Hepatocyte (in vitro differentiated cells): ENCODE results near the gene GRIK4. TPM values are rescaled to one million over a fixed set of nuclear protein-coding genes. Genes with fewer than 3 reads are reported as not detected.

Source experiments
- DNase-seq: peaks from one replicate; pipeline ENCODE4 v3.0.0-alpha.2; 2016; ENCODE audit warnings: low spot score
- H2AFZ ChIP-seq: fragments of 200-600 bp; sonication (generic); 2 replicates; pipeline ENCODE4 v1.6.0; 2016; ENCODE audit warnings: antibody characterized with exemption, mild to moderate bottlenecking
- H3K27ac ChIP-seq: fragments of 200-600 bp; sonication (generic); 2 replicates; pipeline ENCODE4 v1.5.1; 2016; ENCODE audit warnings: mild to moderate bottlenecking
- H3K27me3 ChIP-seq: fragments of 200-600 bp; sonication (generic); 2 replicates; pipeline ENCODE4 v1.6.1; 2016
- H3K36me3 ChIP-seq: fragments of 200-600 bp; sonication (generic); replicated peaks from 2 replicates; pipeline ENCODE4 v1.5.1; 2016; ENCODE audit warnings: low read depth; ENCODE audit not compliant: insufficient read depth
- H3K4me1 ChIP-seq: fragments of 200-600 bp; sonication (generic); 2 replicates; pipeline ENCODE4 v1.5.1; 2016; ENCODE audit warnings: mild to moderate bottlenecking, moderate library complexity; ENCODE audit not compliant: insufficient read depth
- H3K4me2 ChIP-seq: fragments of 200-600 bp; sonication (generic); 2 replicates; pipeline ENCODE4 v1.6.0; 2016
- H3K4me3 ChIP-seq: fragments of 200-600 bp; sonication (generic); 2 replicates; pipeline ENCODE4 v1.5.1; 2016; ENCODE audit warnings: mild to moderate bottlenecking
- H3K79me2 ChIP-seq: fragments of 200-600 bp; sonication (generic); 2 replicates; pipeline ENCODE4 v1.6.0; 2017; ENCODE audit warnings: mild to moderate bottlenecking
- H3K9me2 ChIP-seq: fragments of 200-600 bp; sonication (generic); replicated peaks from 2 replicates; pipeline ENCODE4 v1.6.0; 2017; ENCODE audit warnings: mild to moderate bottlenecking; ENCODE audit not compliant: insufficient read depth
- H3K9me3 ChIP-seq: fragments of 200-600 bp; sonication (generic); 2 replicates; pipeline ENCODE4 v1.5.1; 2016; ENCODE audit warnings: low read depth, mild to moderate bottlenecking
- H4K20me1 ChIP-seq: fragments of 200-600 bp; sonication (generic); 2 replicates; pipeline ENCODE4 v1.6.0; 2016; ENCODE audit warnings: mild to moderate bottlenecking; ENCODE audit not compliant: insufficient read depth, poor library complexity, severe bottlenecking
- CTCF ChIP-seq: fragments of 200-600 bp; sonication (generic); IDR thresholded peaks from 2 replicates; pipeline ENCODE4 v1.5.1; 2016; ENCODE audit warnings: antibody characterized with exemption, mild to moderate bottlenecking; ENCODE audit not compliant: poor library complexity
- EZH2 ChIP-seq: fragments of 200-600 bp; sonication (generic); IDR thresholded peaks from 2 replicates; pipeline ENCODE4 v1.6.1; 2016; ENCODE audit warnings: antibody characterized with exemption, mild to moderate bottlenecking, borderline replicate concordance
- EZH2phosphoT487 ChIP-seq: fragments of 200-600 bp; sonication (generic); IDR thresholded peaks from one replicate; pipeline ENCODE4 v1.6.1; 2018; ENCODE audit warnings: antibody characterized with exemption, mild to moderate bottlenecking, low read depth, moderate library complexity; ENCODE audit not compliant: unreplicated experiment, severe bottlenecking
- WGBS: methylation state at CpG from one replicate; pipeline ENCODE4 v1.1.6; 2016; ENCODE audit warnings: low lambda C conversion rate; ENCODE audit errors: missing lambda C conversion rate; 5-methylcytosine and 5-hydroxymethylcytosine counted together
- polyA plus RNA-seq: library from polyadenylated mRNA; unstranded; fragments of >200 nt; fragmentation: Nextera tagmentation; extraction: Ambion mirVana; gene quantifications from 2 replicates; pipeline ENCODE4 v1.2.1, GENCODE V29; 2016
- total RNA-seq: library from RNA; depleted of rRNA; stranded (reverse); fragments of >200 nt; gene quantifications from 2 replicates; pipeline ENCODE4 v1.2.3, GENCODE V29; 2014

GRIK4 gene
- total and polyA plus RNA-seq, 2 experiments from 2014 or later: 1.5 to 2.3 TPM

DNA sequence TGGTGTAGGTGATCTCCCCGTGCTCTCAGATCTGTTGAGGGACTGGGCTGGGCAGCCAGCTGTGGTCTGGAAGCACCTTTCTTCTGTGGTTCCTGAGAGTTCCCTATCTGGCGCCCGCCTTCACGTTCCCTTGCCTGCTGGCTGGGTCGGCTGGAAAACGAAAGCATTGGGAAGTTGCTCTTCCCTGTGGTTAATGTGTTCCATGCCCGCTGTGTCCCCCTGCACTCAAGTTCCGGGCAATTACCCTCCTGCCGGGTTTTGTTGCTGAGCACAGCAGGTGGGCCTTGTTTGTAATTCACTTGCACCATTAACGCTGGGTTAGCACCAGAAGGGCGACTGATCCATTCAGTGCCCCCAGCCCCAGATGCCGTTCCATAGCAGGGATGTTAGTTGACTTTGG, 134.1 kb downstream of the GRIK4 start:
- Histone ChIP-seq H3K4me2 (peak overlapping the region; percentile 44), H3K4me3 (no peak overlapping the region), H3K36me3 (no peaks in the 10 kb centered on the region), H3K27me3 (peaks cover 28% of the 10 kb centered on the region), H4K20me1 (no peaks in the 10 kb centered on the region), H3K9me3 (no peaks in the 10 kb centered on the region), H3K79me2 (no peaks in the 10 kb centered on the region), H3K4me1 (no peaks in the 10 kb centered on the region), H3K9me2 (no peaks in the 10 kb centered on the region), H3K27ac (no peak overlapping the region), H2AFZ (no peak overlapping the region)
- TF ChIP-seq CTCF (no peak), EZH2 (no peak), EZH2phosphoT487 (no peak)
- DNase-seq: no peak
- WGBS: 24% methylated on average over 12 of the region's 12 CpGs

- DNase-seq: no peak
- H3K4me2 ChIP-seq: no peak overlapping the region
- H3K4me3 ChIP-seq: no peak overlapping the region
- TF ChIP-seq EZH2phosphoT487 (no peak), EZH2 (no peak), CTCF (no peak)
- H3K4me1 ChIP-seq: no peaks in the 10 kb centered on the region
- H2AFZ ChIP-seq: no peak overlapping the region
- H3K79me2 ChIP-seq: no peaks in the 10 kb centered on the region
- no peaks in the 10 kb centered on the region for H3K9me3 ChIP-seq
- no peaks in the 10 kb centered on the region for H3K36me3 ChIP-seq
- peaks cover 28% of the 10 kb centered on the region for H3K27me3 ChIP-seq
- no peak overlapping the region for H3K27ac ChIP-seq
- 60% methylated on average over 3 of the region's 3 CpGs for WGBS
- H4K20me1 ChIP-seq: no peaks in the 10 kb centered on the region
- H3K9me2 ChIP-seq: no peaks in the 10 kb centered on the region
Measured at GRCh38 chr11:120646206-120646605, 134.7 kb downstream of the GRIK4 start.

DNA sequence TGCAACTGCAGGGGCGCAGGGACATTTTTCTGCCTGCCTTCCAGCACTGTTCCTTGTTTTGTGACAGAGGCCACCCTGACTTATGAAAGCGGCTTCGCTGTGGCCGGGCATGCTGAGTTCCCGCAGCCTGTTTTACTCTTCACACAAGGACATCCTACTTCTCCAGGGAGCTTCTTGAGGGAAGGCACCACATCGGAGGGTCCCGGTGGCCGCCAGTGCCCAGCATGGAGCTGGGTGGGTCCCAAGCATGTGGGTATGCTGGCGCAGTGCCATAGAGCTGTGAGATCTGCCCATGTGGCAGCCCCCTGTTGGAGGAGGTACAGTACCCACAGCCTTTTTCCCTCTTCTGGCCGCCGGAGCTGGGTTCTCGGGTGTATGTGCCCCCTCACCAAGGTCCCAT, 136.1 kb downstream of the GRIK4 start:
- H4K20me1 ChIP-seq: no peaks in the 10 kb centered on the region
- no peak for DNase-seq
- TF ChIP-seq EZH2phosphoT487: no peak
- no peak for TF ChIP-seq EZH2
- no peak for TF ChIP-seq CTCF
- 94% methylated on average over 12 of the region's 12 CpGs for WGBS
- H3K79me2 ChIP-seq: no peaks in the 10 kb centered on the region
- no peak overlapping the region for H3K4me3 ChIP-seq
- no peak overlapping the region for H2AFZ ChIP-seq
- no peak overlapping the region for H3K27ac ChIP-seq
- no peak overlapping the region for H3K4me2 ChIP-seq
- peaks cover 28% of the 10 kb centered on the region for H3K27me3 ChIP-seq
- no peaks in the 10 kb centered on the region for H3K4me1 ChIP-seq
- H3K36me3 ChIP-seq: no peaks in the 10 kb centered on the region
- no peaks in the 10 kb centered on the region for H3K9me2 ChIP-seq
- no peaks in the 10 kb centered on the region for H3K9me3 ChIP-seq

DNA sequence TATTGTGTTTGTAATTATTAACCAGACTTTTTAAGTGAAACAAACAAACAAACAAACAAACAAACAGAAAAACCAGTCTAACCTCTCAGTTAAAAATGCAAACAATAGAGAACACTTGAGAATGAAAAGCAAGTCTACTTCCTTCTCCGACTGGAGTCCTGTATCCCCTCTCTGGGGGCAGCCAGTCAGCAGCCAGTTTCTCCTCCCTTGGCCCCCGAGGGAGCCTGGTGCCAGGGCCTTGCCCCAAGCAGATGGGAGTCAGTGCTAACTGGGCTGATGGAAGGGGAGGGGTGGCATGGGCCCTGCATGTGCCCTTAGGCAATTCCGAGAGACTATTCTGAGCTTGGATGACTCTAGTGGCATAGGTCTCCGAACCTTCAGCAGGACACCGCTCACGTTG, 137.2 kb downstream of the GRIK4 start:
- H4K20me1 ChIP-seq: no peaks in the 10 kb centered on the region
- H3K9me3 ChIP-seq: no peaks in the 10 kb centered on the region
- no peak for DNase-seq
- 75% methylated on average over 6 of the region's 6 CpGs for WGBS
- H3K27ac ChIP-seq: no peak overlapping the region
- no peak overlapping the region for H2AFZ ChIP-seq
- H3K27me3 ChIP-seq: peaks cover 28% of the 10 kb centered on the region
- H3K36me3 ChIP-seq: no peaks in the 10 kb centered on the region
- no peaks in the 10 kb centered on the region for H3K9me2 ChIP-seq
- TF ChIP-seq EZH2: no peak
- no peak for TF ChIP-seq CTCF
- TF ChIP-seq EZH2phosphoT487: no peak
- H3K4me3 ChIP-seq: no peak overlapping the region
- H3K4me2 ChIP-seq: no peak overlapping the region
- H3K79me2 ChIP-seq: no peaks in the 10 kb centered on the region
- no peaks in the 10 kb centered on the region for H3K4me1 ChIP-seq
